SIG-M5 (cell line): ENCODE results near the gene TRIM46.

Experiments used
- DNase-seq: peaks from one replicate; lab custom pipeline; 2025; lab: John Stamatoyannopoulos, UW

The TRIM46 gene, protein sequence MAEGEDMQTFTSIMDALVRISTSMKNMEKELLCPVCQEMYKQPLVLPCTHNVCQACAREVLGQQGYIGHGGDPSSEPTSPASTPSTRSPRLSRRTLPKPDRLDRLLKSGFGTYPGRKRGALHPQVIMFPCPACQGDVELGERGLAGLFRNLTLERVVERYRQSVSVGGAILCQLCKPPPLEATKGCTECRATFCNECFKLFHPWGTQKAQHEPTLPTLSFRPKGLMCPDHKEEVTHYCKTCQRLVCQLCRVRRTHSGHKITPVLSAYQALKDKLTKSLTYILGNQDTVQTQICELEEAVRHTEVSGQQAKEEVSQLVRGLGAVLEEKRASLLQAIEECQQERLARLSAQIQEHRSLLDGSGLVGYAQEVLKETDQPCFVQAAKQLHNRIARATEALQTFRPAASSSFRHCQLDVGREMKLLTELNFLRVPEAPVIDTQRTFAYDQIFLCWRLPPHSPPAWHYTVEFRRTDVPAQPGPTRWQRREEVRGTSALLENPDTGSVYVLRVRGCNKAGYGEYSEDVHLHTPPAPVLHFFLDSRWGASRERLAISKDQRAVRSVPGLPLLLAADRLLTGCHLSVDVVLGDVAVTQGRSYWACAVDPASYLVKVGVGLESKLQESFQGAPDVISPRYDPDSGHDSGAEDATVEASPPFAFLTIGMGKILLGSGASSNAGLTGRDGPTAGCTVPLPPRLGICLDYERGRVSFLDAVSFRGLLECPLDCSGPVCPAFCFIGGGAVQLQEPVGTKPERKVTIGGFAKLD

DNA sequence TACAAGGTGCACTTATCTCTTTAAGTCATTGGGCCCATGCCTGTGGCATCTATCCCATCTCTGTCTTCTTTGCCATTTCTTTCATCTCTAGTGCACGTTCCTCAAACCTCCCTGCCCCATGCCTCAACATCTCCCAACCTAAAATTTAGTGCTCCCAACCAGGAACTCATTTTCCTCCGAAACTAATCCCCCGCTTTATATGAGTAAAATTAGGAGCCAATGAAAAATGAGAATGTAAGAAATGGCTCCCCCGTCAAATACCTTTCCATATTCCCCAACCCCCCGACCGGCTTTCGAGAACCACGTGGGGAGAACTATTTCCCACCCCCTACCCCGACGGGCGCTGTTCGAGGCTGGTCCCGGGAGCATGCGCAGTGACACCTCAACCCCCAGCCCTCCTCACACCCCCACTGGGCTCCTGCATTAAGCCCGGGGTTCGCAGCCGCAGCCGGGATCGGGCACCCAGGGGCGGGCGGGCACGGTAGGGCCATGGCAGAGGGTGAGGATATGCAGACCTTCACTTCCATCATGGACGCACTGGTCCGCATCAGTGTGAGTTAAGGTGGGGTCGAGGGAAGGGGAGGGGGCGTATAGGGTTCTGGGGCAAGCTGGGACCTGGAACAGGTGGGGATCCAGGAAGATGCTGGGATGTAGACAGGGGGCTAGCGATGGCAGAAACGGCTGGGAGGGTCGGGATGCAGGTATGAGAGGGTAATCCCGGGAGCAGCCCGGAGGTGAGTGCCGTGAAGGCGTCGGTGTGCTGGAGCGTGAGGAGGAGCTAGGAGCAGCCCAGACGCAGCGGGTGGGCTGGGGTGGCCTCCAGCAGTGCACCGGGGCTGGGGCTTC is at the start of gene TRIM46:
Gene TRIM46, plus strand, starts transcription at position 372 of the 846 bp plus-strand sequence. Its CDS starts 118 bp downstream, at position 490.
- DNase-seq, result no peak

DNA sequence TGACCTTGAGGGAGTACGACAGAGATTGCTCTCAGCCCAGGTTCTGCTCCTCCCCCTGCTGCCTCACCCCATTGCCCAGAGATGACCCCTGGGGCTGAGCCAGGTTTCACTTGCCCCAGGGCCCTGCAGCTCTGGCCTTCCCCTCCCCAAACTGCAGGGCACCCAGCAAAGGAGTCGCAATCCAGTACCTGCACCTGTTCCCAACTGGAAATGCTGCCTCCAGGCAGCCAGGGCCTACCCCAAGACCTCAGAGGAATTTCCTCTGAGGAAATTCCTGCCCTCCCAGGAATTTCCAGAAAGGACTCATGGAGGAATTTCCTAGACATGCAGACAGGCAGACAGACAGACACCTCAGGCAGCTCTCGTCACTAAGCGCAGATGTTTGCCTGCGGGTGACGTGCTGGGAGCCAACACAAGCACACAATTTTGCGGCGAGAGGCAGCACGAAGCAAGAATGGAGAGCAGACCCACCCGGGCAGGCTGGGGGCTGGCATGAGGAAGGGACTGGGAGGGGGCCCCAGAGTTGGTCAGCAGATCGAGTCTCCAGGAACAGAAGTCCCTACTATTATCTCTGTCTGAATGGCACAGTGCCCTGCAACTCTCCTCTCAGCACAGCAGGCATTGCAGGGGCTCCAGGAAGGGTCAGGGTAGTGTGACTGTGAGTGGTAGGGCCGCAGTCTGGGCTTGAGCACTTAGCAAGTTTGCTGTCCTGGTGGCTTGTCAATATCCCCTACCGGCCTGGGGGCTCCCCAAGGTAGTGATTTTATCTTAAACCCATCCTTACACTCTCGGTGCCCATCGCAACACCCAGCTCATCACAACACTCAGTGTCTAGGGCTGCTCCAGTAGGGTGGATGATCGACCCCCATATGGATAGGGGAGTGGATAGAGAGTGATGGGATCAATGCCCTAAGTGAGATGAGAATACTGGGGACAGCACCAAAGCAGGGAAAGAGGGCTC is 48.9 kb upstream of the TRIM46 start:
- no peak for DNase-seq

DNA sequence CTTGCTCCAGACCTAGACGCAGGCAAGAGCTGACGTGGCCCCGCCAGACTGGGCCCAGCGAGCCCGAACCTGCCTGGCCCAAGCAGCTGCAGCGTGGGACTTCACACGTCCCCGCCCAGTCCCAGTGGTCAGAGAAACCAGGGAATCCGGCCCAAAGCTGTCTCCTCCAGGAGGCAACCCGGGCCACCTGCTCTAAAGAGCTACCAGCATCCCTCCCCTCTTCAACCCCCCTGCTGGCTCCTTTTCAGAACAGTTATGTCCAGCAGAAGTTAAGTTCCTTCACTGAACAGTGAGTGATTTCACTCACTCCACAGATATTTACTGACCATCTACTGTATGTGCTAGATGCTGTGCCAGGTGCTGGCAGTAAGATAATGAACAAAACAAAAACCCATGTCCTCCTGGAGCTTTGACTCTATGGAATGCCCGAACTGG is 48.1 kb upstream of the TRIM46 start:
- DNase-seq, result no peak

DNA sequence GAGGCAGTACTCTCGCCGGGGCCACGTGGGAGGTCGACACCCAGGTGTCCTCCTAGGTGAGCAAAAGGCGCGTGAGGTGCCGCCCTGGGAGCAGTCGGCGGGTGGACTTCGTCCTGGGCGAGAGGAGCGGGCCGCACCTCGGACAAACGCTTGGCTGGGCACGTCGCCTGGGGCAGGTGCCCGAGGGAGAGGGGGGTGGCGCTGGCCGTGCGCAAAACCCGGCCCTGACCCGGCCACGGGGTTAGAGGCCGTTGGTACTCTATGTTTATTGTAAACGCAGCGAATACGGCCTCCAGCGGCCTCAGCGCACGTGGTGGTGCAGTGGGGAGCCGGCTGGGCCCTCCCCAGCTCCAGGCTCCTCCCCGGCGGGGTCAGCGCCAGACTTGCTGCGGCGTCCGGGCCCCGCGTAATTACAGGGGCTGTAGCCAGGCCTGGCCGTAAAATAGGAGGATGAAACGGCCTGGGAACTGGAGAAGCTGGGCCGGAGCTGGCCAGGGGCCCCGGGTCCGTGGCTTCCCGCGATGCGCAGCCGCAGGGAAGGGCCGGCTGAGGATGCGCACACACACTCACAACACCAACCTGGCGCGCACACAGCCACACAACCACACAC is 47.6 kb upstream of the TRIM46 start:
- DNase-seq, result no peak

DNA sequence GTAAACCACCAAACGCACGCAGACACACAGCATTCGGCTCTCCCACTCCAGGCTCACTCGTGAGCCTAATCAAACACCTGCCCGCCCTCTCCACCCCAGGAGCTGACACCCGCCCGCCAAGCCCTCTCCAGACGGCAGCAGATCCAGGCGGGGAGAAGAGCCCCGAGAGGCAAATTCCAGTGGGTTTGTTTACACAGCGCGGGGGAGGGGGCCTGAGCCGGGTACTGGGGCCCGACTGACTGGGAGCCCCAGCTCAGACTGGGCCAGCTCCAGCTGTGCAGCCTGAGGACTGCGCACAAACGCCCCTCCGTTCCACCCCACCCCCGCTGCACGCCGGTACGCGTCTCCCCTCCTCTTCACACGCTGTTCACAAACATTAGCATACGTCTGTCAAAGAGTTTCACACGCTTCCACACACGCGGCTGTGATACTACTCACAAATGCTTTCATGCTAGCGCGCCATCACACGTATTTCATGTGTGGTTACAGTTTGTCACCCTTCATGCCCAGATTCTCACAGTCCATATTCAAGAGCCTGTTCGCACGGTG is 47.0 kb upstream of the TRIM46 start:
- no peak for DNase-seq

DNA sequence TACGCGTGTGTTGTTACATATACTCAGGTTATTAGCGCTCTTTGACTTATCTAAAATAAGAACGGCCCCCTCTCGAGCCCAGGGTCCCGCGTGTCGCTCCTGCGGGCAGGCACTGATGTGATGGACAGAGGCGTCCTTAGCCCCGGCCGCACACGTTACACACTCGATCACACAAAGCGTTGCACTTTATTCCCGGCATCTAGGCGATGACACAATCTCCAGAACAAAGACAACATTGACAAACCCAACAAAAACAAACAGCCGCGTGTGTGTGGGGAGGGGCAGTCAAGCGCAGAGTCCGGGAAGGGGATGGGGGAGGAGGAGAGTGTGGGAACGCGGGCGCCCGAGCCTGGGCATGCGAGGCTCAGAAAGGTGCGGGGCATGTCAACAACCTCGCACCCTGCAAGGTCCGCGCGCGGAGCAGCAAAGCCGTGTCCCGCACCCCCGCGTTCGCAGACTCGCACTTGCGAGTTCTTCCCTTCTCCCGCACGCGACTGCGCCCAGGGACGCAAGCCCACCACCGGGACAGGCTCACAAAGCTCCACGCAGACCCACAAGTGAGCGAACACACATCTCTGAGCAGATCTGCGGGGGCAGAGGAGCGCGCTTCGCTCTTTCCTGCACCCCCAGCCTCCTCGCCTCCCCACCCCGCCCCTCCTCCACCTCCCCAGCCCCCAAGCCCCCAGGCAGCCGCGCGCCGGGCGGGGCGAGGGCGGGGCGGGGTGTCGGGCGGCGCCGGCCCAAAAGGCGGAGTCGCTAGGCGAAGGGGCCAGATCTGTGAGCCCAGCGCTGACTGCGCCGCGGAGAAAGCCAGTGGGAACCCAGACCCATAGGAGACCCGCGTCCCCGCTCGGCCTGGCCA is 46.3 kb upstream of the TRIM46 start, which contains the start of gene EFNA1:
Gene EFNA1, plus strand, starts transcription at position 772 of the 862 bp plus-strand sequence. CDS start 102 bp downstream, outside the sequence.
- DNase-seq, result no peak

DNA sequence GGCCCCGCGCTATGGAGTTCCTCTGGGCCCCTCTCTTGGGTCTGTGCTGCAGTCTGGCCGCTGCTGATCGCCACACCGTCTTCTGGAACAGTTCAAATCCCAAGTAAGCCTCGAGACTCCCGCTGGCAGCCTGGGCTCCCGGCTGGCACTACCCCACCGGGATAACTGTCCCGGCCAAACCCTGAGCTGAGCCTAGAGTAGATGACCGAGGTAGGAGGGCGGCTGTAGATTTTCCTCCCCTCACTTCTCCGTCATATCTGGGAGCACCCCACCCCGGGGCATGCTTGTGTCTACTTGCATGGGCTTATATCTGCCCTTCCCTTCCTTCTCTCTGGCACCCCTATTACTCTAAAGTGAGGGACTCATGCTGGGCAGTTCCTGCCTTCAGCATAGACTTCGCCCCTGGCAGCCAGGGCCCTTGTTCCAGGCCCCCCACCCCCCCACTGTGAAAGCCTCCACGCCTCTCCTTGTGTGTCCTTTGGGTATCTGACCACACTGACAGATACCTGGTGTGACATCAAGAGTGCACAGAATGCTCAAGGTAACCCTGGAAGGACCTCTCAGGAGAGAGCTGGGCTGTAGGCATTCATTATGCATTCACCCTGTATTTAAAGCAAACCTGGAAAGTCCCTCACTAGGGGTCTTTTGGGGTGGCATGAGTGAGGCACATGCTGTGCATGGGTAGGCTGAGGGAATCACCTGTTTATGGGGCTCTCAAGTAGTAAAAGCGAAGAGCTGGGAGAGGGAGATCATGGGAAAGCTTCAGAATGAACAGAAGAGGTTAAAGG is 45.5 kb upstream of the TRIM46 start:
- DNase-seq, result no peak

DNA sequence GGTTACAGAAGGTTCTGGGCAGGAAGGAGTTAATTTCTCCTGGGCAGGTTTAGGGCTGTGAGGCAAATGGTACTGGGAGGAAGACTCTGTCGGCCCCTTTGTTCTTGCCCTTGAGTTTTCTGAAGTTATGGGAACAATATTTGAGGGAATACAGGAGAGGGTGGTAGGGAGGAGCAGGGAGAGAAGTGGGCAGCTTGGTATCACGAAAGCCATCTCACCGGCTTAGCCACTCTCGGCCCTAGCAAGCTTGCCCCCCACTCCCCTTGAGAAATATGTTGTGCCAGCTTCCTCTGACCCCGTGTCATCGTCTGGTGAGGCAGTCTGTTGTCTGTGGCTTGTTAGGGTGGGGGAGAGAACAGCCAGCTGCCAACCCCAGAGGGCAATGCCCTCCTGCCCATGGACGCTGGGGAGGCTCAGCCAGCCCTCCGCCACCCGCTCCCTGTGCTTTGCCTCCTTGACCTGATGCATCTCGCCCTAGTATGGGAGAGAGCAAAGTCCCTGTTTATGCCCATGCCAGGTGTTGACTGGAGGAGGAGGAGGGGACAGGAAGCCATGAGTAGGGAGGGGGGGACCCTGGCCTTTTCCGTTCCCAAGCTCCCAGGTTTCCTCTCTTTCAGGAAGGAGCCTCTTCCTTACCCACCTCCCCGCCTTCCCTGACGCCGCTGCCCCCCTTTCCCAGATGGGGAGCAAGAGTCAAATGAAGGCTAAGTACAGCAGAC is 44.7 kb upstream of the TRIM46 start:
- DNase-seq, result no peak

DNA sequence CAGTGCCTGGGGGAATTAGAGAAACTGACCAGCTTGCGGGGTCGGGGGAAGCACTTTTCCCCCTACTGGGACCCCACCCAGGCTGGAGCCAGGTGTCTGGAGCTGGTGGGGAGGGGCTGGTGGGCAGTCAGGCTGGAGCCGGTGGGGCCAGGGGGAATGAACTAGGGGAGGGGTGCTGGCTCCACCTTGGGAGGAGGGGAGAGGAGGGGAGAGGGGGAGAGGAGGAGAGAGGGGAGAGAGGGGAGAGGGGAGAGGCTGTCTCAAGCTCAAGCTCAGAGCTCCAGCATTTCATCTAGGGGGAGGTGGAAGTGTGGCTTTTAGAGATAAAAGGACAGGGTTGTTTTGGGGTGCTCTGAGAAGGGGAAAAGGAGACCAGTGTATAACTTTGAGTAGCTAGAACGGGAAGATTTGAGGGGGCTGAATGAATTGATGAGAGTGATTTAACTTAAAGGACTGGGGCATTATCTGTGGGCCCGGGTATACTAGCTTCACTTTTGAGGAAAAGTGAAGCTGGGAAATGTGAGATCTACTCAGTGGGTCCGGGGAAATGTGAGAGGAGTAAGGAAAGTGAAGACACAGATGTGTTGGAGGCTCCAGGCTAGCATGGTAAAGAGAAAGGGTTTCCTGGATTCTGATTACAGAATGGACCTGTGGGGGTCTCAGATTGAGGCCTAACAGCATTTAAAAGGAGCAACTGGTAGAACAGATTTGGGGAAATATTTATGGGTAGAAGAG is 43.2 kb upstream of the TRIM46 start:
- no peak for DNase-seq

DNA sequence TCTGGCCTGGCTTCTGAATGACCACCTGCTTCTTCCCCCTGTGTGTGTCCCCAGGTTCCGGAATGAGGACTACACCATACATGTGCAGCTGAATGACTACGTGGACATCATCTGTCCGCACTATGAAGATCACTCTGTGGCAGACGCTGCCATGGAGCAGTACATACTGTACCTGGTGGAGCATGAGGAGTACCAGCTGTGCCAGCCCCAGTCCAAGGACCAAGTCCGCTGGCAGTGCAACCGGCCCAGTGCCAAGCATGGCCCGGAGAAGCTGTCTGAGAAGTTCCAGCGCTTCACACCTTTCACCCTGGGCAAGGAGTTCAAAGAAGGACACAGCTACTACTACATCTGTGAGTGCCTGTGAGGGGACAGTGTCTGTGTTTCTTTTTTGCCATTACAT is 42.4 kb upstream of the TRIM46 start:
- no peak for DNase-seq

DNA sequence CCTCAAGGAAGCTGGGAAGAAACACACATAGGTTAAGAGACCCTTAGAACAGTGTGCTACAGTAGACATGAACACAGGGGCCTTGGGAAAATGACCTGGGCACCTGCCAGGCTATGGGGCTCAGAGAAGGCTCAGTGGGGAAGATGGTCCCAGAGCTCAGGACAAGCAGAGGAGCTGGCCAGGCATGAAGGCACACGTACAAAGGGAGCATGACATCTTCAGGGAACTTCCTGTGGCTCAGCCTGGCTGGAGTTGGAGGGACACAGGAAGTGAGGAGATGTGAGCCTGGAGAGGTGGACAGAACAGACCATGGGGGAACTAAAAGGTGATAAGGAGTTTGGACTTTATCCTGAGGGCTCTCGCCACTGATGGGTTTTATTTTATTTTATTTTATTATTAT is 41.8 kb upstream of the TRIM46 start:
- DNase-seq, result no peak

DNA sequence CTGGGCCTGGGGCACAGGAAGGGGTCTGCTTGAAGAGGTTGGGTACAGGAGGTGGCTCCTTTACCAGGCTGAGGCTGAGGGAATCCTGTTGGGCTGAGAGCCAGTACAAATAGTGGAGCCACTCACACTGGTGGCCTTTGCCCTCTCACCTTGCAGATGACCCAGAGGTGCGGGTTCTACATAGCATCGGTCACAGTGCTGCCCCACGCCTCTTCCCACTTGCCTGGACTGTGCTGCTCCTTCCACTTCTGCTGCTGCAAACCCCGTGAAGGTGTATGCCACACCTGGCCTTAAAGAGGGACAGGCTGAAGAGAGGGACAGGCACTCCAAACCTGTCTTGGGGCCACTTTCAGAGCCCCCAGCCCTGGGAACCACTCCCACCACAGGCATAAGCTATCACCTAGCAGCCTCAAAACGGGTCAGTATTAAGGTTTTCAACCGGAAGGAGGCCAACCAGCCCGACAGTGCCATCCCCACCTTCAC is 39.8 kb upstream of the TRIM46 start:
- DNase-seq, result no peak

DNA sequence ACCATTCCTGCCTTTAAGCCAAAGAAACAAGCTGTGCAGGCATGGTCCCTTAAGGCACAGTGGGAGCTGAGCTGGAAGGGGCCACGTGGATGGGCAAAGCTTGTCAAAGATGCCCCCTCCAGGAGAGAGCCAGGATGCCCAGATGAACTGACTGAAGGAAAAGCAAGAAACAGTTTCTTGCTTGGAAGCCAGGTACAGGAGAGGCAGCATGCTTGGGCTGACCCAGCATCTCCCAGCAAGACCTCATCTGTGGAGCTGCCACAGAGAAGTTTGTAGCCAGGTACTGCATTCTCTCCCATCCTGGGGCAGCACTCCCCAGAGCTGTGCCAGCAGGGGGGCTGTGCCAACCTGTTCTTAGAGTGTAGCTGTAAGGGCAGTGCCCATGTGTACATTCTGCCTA is 39.3 kb upstream of the TRIM46 start:
- no peak for DNase-seq

DNA sequence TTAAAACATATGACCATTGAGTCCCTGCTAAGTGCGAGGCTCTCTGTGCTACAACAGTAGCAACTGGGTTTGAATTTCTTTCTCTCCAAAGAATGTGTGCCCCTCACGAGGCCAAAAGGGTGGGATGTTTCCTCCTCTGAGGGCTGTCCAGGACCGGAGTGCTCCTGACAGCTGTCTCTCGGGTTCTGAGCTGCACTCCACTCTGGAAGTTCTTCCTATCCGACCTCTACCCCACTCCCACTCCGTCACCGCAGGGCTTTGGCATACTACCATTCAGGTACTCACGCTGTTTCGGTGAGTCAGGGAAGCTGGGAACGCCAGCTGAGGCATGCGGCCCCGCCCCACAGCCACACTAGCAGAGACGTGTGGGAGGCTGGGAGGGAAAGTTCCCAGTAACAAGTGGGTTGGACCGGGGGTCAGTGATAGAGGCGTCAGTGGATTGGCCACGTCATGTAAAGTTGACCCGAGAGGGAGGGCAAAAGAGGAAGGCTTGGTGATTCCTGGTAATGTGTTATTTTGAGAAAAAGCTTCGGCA is 38.7 kb upstream of the TRIM46 start:
- DNase-seq, result no peak

DNA sequence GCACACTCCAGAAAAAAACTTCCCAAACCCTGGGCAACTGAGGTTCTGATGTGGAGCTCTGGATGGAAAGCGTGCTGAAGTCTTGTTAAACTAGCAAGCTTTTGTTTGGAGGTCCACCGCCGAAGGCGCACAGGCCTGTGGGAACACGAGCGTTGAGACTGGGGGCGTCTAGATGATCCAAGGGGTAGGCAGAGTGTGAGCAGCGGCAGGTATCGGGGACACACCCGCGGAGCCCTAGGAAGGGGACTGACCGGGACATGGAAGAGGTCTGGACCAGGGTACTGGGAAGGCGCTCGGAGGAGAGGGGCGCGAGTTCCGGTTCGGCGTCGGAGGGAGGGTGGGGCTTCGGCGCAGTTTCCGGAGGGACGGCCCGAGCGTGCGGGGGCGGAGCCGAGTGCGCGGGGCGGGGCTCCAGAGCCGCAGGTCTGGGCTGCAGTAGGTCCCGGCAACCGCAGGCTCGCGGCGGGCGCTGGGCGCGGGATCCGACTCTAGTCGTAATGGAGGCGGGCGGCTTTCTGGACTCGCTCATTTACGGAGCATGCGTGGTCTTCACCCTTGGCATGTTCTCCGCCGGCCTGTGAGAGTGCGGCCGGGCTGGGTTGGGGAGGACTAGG is 38.1 kb upstream of the TRIM46 start, which contains the start of gene SLC50A1:
Gene SLC50A1, plus strand, starts transcription at position 438 of the 614 bp plus-strand sequence. Its CDS starts 60 bp downstream, at position 498.
- peak; percentile 79 for DNase-seq

DNA sequence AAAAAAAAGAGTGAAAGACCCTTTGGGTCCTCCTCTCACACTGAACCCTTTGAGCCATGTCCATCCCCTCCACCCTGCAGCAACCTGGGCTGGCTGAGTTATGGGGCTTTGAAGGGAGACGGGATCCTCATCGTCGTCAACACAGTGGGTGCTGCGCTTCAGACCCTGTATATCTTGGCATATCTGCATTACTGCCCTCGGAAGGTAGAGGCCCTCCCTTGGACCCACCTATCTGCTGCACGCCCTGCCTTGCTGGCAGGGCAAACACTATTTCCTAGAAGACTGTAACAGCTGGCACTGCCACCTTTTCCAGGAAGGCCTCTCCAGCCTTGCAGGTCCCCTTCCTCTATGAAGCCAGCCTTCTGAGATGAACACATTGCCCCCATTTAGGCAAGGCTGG is 36.9 kb upstream of the TRIM46 start:
- DNase-seq, result no peak
